ENCODE measurements around the gene RAB43.
A peak's percentile ranks its signal among the peaks of the same experiment; 100 is the strongest.
"Not testable (repeated sequence)": the region's sequence is repeated elsewhere in the genome, so short reads cannot be mapped to it uniquely, and the experiment has no call there.

Gene RAB43

DNA sequence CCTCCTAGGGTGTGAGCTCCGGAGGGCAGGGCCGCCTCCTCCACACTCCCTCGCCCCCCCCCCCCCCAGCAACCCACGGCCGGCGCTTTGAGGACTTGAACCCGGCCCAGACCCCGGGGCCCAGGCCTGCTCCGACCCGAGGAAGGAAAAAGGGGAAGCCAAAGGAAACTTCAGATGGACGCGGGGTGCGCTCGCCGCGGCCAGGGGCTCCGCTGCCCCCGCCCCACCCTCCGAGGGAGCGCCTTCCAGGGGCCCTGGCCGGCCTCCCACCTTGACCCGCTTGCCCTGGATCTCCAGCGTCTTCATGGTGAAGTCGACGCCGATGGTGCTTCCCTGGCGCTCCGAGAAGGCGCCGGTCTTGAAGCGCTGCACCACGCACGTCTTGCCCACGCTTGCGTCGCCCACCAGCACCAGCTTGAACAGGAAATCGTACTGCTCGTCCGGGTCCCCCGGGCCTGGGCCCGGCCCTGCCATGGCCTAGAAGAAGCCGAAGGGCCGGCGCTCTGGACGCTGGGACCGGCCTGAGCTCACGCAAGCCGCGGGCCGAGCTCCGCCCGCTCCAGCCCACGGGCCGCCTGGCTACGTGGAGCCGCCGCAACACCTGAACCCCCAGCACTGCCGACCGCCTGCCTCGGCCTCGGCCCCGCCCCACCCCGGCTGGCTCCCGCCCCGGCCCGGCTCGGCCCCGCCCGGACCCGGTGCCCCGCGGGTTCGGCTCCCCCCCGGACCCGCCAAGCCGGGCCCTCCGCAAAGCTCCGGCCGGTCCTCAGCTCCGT lies 400 bp downstream of the RAB43 start:
- DNase-seq, result no peak

DNA sequence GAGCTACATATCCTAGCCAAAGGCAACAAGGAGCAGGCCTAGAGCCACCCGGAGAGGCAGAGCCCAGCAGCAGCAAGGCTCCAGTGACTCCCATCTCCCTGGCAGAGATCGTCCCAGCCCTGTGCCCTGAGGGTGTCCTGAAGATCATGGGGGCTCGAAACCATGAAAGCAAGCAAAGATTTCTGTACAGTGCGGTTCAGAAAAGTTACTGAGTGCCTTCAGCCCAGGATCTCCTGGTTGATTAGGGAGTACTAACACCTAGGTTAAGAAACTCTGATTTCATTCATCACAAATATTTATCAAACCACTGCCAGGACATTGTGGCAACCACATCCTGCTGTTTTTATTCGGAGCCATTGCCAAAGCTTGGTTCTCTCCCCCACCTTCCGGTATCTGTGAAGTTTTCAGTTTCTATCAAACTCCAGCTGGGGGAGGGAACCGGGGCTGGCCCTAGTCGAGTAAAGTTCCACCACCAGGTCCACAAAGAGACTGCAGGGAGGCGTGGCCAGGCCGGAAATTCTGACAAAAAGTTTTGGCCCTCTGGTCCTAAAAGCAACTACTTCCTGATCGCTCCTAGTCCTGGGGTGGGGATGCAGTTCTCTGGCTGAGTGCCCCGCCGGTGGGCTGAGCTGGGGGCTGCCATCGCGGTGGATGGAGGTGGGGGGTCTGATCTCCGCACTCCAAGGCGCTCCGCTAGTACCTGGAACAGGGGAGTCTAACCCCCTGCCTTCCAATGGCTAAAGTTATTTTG lies 1.2 kb downstream of the RAB43 start:
- DNase-seq, result peak; percentile 98

DNA sequence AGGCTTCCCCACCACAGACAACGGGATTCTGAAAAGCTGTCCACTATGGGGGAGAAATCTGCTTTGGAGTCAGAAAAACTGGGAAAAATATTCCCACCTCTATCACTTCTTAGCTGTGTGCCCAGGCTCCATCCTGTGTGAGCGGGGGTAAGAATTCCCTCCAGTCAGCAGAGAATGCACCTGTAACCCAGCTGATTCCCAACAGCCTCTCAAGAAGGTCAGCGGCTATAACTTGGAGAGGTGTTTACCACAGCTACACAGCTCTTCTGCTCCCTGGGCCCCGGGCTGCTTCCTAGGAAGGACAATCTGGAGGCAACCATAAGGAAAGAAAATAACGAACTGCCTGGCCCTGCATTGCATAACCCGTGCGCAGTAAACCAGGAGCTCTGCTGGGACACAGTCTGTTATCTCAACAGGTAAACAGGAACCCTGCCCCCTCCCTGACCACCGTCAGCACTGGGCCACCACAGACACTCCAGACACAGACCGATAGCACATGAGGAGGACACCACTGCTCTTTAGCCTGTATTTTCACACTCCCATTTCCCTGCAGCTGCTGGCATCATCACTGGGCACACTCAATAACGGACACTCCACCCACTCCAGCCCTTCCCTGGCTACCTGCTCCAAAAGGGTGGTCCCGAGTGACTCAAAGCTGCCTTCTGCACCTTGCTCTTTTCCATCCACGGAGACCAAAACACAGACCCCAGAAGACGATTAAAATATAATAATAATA lies 2.1 kb downstream of the RAB43 start:
- DNase-seq, result no peak

DNA sequence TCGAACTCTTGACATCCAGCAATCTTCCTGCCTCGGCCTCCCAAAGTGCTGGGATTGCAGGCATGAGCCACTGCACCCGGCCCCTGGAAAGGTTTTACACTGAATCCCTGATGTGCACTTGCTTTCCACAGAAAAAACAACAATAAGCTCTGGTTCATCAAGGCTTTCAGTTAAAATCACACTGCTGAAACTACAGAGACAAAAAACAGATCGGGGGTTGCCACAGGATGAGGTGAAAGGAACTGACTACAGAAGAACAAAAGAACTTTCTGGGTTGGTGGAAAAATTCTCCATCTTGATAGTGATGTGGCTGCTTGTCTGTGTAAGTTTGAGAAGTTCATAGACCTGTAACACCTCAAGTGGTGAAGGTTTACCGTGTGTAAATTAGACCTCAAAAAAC lies 2.9 kb downstream of the RAB43 start:
- no peak for DNase-seq

DNA sequence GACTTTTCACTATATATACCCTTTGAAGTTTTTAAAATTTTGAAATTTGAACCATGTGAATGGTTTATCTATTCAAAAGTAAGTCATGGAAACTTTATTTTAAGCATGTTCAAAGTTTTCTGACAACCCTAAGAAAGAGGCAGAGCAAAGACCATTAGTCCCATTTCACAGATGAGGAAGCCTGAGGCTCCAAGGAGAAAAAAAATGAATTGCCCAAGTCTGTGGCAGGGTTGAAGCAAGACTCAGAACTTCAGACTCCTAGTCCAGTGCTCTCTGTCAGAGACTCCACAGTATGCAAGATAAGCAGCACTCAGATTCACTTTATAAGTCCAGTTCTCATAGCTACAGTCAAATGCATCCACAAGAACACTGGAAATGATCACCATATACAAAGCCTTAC lies 4.5 kb downstream of the RAB43 start:
- DNase-seq, result no peak

DNA sequence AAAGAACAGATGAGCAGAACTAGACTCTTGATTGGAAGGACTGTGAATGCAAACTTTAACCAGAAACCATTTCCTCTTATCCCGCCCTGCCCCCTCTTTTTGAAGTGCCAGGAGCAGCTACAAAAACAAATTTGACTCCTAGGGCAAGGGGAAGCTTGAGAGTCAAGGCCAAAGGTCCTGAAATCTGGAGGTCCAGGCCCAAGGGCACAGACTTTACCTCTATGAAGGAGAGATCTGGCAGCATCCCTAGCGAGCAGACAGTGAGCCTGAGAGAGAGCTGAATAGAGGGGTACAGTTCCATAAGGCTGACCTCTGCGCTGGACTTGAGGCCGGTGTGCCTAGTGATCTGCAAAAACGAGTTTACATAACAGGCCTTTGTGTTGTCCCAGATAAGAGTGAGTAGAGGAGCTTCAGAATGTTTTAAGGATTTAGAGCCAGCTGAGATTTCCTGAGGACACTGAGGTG lies 5.1 kb downstream of the RAB43 start:
- peak; percentile 37 for DNase-seq

DNA sequence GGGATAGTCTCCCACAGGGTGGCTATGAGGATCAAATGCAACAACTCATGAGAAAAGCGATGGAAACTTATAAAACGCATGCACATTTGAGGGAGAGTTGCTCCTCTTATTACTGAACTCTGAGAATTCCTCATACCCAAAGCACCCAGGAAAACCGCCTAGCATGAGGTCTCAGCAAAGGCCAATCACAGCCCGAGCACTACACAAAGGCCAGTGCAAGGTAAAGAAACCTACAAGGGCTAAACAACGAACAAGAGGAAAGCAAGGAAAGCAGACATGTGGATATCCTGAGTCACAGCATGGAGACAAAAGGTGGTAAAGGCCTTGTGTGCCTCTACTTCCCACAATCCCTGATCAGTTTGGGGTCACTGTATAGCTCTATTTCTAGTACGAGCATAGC lies 7.1 kb downstream of the RAB43 start:
- no peak for DNase-seq

DNA sequence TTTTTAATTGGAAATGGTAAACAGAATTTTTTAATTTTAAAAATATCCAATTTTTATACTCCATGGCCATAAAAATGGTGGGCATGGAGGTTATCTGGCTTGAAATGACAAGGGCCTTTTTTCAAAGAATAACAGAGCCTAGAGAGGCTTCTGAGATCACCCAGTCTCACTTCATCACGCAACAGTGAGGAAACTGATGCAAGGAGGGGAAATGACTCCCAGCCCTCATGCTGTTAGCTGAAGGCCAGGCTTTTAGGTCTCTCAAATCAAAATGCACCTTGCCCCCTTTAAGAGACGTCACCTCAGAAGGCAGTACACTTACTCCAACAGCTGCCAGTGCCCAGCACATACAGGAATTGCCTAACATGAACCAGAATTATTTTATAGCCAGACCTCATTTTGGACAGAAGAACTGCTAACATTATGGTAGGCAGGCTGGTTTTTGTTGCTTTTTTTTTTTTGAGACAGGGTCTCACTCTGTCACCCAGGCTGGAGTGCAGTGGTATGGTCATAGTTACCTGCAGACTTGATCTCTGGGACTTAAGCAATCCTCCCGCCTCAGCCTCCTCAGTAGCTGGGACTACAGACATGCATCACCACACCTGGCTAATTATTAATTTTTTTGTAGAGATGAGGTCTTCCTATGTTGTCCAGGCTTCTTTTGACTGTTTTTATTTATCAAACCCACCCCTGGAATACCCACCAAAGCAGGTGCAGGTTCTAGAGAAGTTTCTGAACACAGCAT lies 9.1 kb downstream of the RAB43 start:
- DNase-seq, result peak; percentile 79

DNA sequence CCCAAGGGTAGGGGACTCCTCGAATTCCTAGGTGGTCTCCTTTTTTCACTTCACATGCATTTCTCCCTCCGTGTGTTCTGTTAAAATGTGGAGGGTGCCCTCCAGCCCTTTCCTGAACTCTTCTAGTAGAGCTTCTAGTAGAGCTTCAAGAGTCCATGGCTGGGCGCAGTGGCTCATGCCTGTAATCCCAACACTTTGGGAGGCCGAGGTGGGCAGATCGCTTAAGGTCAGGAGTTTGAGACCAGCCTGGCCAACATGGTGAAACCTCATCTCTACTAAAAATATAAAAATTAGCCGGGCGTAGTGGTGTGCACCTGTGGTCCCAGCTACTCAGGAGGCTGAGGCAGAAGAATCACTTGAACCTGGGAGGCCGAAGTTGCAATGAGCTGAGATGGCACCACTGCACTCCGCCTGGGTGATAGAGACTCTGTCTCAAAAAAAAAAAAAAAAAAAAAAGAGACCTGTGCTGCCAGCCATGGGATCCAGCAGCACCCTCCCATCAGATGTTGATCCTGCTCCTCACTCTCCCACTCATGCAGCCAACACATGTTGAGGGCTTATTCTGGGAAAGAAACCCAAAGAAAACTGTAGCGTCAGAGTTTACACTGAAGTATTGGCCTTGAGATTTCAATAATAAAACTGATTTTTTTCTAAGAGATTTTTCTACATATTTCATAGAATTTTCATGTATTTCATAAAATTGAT lies 10.4 kb downstream of the RAB43 start:
- DNase-seq, result not testable (repeated sequence)

DNA sequence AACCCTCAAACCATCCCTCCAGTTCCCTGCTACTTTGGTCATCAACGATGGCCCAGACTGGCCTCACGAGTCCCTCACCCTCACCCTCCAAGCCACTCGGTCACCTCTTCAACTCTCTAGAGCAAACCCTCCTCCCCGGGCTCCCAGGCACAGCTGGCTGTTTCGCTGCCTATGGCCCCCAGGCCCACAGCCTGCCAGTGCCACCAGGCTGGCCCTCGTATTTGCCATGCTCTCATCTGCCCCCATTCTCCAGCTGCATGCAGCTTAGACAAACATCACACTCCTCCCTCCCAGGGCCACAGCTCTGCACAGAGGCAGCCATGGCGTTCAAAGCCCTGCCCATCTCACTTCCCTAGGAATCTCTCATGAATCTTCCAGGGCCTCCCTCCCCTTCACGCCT lies 13.8 kb downstream of the RAB43 start:
- no peak for DNase-seq

DNA sequence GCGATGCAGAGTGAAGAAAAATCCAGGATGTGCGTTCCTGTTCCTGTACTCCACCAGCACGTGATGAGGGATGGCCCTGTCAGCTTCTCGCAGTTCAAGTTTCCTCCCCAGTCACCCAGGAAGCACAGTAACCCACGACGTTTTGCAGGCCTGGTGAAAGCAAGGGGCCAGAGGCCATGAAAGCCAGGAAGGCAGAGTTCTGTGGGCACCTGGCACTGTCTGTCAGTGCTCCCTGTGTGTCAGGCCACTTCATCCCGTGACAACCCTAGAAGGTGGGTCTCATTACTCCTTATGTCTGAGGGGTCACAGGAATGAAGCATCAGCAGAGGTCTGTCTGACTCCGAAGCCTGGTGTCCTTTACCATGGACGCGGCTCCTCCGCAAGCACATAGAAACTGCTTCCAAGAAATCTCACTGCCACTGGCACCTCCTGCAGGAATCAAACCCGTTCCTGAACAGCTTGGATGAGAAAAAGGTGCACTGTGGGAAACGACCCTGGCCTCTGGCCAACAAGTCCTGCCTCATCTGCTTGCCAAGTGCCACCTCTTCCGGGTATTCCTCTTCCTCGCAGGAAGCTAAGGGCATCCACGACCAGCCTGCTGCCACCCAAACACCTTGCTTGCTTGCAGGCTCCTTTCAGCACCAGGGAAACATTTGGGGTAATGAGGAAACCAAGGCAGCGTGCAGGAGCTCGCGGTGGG lies 14.6 kb downstream of the RAB43 start:
- no peak for DNase-seq

DNA sequence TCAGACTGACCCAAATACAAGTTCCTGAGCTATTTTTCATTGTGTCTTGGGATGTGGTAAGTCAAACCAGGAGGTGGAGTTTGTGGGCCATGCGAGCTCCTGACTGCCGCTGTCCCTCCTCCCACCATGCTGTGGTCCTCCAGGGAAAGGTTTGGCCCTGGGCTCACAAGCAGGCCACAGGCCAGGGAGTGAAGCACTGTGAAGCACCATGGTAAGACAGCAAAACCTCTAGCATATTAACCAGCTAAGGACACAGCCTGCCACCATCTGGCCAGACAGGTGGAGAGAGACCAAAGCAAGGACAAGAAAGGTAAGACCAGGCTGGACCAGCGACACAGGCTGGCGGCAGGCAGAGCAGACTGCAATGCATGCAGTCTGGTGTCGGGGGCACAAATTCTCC lies 15.3 kb downstream of the RAB43 start:
- no peak for DNase-seq

DNA sequence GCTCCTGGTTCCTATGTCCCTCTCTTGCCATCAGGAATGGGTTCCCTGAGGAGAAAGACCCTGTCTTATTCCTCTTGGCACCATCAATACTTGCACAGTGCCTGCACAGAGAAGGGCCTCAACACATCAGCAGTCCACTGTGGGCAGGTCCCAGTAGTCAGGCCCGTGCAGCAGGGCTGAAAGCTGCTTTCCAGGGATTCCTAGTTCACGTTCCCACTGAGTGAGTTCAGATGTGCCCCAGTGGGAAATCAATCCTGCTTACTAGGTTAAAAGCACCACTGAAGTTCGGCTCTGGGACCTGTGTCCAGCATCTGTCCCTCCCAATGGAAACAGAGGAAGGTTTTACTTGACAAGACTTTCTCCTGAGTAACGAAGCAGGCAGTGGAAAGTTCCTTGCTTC lies 15.7 kb downstream of the RAB43 start:
- no peak for DNase-seq

DNA sequence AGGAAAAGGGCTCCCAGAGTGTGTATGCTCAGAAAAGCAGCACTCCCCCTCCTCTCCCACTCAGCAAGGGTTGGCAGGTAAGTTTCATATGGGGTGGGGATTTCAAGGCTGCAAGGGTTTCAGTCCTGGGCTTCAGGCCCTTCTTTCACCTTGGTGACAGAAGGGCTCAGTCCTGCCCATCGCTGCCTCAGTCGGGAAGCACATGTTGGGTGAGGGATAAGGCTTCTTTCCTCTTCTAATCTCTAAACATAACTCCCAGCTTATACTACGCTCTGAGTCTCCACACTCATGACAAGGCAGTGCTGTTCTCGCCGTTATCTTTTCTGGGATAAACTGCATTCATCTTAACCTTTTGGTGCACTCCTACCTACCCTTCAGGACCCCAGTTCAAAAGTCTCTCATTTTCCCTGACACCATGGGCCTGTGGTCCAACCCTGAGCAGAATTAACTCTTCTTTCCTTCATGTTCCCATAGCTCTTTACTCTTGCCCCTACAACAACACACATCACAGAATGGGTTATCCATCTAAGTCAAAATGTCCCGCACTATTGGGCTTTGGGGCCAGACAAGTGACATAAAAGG lies 17.0 kb downstream of the RAB43 start:
- no peak for DNase-seq

DNA sequence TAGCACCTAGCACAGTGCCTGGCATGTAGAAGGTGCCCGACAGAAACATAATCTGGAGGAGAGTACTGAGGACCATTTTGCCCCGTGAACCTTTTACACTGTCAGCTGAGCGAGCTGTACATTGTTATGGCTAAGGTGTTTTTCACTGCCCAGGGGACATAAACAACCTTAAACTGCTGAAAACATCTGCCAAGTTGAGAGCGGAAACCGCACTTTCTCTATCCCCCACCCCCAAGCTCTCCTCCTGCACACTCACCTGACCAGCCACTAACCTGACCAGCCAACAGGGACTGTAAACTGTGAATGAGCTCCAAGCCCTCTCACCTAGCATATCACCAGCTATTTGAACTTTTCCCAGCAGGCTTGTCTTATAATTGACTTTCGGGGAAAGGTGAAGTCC lies 17.6 kb downstream of the RAB43 start:
- DNase-seq, result no peak

DNA sequence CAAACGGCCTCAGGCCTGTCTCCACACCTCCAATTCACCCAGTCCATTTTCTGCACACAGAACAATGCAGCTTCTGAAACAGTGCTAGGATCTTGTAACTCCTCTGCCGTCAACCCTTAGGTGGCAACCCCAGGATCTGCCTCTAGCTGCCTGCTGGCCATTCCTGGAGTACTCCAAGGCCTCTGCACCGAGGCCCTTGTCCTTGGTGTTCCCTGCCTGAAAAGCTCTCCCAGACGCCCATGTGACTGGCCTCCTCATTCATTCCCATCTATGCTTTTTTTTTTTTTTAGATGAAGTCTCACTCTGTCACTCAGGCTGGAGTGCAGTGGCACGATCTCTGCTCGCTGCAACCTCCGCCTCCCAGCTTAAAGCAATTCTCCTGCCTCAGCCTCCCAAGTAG lies 18.3 kb downstream of the RAB43 start:
- DNase-seq, result no peak

DNA sequence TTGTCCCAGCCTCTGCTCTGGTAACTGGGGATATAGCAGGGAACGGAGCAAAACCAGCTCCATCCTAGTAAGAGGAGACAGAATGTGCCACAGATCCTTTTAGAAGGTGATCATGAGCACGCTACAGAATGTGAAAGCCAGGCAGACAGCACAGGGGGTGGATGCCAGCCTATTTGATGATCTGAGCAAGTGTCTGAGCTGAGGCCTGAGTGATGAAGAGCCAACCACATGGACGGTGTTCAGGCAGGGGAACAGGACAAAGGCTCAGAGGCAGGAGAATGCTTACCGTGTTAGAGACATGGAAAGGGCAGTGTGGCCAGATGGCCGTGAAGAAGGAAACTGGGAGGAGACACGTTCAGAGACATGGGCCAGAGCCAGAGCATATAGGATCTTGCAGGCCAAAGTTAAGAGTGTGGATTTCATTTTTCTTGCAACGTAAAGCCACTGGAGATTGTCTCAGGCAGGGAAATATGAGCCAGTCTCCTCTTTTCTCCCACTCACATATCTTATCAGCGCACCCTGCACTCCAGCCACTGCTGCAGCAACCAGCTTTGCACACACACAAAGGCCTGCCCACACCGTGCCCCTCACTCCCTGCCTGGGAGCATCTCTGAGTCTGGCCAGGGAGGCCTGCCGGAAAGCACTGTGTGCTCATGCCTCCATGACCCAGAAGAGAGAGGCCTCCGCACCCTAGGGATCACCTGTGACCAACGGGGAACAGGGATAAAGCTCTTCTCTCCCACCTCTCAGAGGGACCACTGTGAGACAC lies 20.1 kb downstream of the RAB43 start:
- DNase-seq, result no peak

DNA sequence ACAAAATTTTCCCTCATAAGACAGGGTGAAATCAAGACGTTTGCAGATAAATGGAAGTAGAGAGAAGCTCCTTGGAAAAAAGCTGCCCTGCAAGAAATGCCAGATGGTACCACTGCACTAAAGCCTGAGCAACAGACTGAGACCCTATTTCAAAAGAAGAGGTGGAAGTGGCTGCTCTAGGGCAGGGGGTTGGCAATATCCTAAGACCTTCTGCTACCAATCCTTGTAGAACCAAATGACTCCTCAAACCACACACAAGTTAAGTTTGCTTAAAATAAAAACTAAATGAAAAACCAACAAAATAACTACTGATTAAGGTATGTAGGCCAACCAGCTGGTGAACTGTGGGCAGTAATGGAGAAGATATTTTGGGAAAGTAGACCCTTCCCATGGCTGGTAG lies 21.3 kb downstream of the RAB43 start:
- no peak for DNase-seq

DNA sequence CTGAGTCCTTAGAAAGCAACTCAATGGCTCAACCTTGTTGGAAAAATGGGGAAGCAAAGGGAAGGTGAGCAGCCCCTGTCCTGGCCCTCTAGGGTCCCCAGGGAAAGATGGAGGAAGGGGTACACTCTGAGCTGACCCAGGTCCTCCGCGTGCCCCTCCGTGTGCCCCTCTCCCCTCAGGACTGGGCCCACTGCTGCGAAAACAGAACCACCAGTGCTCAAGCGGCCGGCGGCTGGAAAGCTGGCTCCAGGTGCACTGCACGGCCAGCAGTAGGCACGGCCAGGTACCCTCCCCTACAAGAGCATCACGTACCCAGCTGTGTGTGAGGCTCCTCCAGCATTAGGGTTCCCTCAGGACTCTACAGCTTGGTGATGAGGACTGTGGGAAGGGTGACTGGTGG lies 26.3 kb downstream of the RAB43 start:
- no peak for DNase-seq

DNA sequence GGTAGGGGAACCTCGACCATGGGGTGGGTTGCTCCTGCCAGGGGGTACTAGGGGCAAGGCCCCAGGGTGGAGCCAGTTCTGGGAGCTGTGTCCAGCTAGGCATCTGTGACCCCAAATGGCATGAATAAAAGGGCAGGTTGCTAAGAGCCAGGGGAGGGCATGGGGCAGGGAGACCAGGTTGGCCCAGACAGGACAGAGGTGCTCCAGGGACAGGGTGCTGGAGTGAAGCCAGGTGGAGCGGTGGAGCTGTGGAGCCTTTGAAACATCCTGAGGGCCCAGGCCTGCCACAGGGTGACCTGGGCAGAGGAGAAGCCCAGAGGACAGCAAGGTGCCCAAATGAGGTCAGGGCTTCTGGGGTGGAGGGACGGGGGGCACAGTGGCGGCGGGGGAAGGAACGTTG lies 33.3 kb downstream of the RAB43 start:
- DNase-seq, result not testable (repeated sequence)

DNA sequence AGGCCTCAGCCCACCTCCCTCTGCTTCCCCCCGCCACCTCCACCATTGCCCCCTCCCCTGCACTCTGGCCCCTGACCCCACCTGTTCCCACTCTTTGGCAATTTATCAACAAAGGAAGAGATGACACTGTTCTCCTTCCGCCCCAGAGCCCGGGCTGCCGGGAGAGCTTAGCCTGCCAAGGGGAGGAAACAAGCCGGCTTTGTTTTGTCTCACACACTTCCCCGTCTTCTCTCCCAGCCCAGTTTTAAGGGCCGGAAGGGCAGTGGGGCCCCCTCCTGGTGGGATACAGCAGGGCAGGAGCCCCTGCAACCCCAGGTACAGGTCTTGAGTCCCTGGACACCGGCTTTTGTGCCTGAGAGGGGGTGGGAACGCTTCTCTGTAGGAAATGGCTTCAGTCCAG lies 33.7 kb downstream of the RAB43 start:
- peak; percentile 44 for DNase-seq

Measured in MV-4-11 (cell line).